Activated CD4-positive, CD25-positive, alpha-beta regulatory T cell treated with anti-CD3 and anti-CD28 coated beads, Interleukin-2, amount 50 U/mL, for 24 hours (primary cell): ENCODE measurements around the gene BMPER.

Experiments
- ATAC-seq, 2 donors: fragments of 150-1000 bp; cut with Tn5 transposase; one replicate each; pipeline ENCODE4 v1.10.0; 2021; ENCODE audit warnings: mild to moderate bottlenecking in 1 of 2, moderate library complexity in 1 of 2

The BMPER gene

DNA sequence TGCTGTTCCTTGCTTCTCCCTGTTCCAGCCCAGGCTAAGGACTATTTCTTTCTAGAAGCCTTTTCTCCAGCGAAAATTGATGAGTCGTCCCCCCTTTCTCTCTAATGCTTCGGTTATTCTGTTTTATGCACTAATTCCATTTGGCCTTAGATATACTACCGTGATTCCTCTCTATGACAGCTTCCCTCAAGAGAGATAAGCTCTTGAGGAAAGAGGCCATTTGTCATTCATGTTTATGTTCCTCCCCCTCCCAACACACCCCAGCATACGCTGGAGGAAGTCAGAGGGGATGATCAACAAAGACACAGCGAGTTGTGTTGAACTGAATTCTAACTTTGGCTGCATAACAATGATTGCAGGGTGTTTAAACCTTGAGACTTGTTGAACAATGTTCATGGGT lies 198.8 kb downstream of the BMPER start:
- no peak for ATAC-seq

DNA sequence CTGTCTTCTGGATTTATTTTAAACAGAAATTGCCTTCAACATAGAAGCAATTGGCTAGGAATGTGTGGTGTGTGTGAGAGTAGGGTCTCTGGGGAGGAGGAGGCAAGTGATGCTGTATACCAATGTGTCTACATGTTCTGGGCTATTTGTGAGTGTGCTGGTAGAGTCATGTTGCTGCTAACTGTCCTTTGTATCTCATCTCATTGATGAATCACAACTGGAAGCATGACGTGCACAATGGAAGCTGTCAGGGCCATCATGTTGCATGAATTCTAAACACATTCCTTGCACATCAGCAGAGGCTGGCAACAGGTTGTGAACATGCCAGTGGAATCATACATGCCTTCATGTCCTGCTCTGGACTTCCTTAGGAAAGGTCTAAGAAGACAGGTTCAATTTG lies 199.7 kb downstream of the BMPER start:
- no peak for ATAC-seq

DNA sequence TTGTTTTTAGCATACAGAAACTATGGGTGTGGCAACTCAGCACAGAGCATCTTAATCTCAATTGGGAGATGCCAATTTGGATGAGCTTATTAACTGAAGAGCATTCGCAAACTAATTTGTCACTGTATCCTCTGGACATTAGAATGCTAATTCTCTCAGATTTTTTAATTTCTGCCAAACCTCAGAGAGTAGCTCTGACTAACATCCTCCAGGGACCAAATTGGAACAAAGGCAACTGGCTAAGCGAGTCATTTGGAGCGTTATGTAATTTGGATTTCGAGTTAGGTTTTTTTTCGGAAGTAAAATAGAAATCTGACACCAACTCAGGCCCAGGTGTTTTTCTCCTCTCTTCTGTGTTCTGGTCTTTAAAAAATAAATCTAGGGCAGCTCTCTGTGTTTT lies 201.9 kb downstream of the BMPER start:
- ATAC-seq, result no peak

DNA sequence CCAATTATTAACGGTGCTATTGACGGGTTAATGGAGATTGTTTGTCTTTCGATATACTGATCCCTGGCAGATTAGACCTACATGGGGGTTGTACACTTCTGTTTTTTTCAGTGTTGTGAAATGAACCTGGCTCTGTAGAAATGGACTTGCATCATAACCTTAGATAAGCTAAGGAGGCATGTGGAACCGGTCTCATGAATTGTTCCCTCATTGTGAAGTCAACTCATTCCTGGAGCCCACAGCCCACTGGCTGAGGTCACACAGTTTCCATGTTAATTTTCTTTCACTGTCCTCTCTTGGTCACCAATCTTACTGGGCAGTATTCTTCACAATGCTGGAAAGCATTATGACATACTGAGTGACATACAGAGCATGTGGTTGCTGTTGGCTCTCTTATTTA lies 202.8 kb downstream of the BMPER start:
- no peak for ATAC-seq

DNA sequence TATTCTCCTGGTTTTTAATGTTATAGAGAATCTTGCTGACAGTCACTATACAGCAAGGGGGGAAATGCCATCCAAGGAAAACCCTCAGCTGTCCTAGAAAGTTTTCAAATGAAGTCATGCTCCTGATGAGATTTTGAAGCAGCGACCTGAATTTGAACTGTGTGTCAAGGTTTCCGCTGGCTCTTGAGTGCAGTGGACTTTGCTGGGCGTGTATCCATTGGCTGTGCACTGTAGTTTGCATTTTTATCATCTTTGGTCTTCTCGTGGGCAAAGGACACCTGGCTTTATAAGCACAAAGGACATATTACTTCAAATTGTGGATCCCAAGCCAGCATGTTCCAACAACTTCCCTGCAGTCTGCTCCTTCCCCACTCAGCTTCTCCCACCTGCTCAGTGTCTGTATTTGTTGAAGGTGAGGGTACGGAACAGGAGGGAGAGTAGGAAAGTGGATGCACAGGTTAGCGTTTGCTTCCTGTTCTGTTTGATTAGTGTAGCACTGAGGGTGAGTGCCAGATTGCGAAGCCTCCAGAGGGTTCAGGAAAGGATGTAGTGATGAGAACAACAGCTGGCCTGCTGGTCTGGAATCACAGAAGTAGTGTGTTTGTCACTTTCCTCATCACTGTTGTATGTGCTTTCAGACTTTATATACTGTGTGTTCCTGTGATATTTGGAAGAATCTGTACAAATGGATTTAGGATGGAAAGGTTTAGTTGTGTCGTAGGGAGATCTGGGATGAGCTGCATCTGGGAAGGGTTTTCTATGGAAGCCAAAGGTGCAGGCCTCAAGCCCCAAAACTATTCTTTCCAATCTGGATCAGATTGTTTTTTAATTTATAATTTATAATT lies 204.8 kb downstream of the BMPER start:
- no peak for ATAC-seq

DNA sequence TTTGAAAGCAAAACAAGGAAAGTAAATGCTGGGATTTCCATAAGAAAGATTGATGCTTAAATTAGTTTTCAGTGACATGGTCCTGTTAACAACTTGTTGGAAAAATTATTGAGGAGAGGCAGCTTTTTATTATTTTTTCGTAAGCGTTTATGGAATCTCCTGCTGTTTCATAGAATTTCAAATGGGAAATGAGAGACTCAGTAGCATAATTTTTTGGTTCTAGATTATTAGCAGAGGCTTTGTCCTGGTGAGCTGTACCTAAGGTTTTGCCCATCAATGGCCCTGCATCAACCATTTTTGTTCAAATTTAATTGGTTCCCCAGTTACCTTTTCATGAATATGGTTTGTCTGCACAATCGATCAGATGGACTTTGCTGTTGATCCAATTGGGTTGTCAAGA lies 205.7 kb downstream of the BMPER start:
- ATAC-seq, result no peak

DNA sequence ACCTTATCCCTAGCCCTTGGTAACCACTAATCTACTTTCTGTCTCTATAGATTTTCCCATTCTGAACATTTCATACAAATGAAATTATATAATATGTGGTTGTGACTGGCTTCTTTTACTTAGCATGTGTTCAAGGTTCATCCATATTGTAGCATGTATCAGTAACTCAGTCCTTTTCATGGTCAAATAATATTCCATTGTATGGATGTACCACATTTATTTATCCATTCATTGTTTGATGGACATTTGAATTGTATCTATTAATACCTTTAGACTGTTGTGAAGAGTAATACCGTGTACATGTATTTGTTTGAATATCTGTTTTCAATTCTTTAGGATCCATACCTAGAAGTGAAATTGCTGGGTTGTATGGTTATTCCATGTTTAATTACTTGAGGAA lies 210.2 kb downstream of the BMPER start:
- no peak for ATAC-seq

DNA sequence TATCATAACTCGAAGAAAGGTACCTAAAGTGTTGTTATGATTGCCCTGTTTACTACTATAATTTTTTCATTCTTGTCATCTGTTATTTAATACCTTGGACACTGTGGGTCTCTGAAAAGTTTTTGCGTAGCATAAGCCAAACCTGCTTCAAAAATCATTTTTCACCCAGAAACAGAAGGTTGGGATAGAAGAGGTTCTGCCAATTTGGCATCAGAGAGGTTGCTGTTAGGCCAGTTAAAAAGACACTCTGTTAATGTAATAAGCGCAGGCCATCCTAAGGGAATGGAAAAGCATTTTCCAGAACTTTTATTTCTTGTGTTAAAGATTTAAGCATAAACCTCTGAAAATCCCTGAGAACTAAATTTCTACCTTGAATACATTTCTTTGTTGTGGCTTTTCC lies 212.2 kb downstream of the BMPER start:
- no peak for ATAC-seq

DNA sequence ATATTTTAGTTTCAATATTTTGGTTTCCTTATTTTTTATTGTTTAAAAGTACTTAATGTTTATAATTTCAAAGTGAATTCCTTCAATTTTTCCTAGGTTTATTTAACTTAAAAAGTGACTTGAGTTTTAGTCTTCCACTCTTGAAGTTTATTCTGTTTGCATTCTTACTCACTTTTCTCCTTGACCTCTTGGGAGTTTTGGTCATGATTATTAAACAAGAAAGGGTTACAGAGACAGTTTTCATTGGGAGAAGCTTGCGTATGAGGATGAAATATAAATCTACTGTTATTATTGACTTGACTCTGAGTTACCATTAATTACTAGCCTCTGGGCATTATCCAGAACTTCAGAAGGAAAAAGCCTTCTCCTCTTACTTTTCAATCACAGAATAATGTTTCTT lies 216.0 kb downstream of the BMPER start:
- ATAC-seq, result no peak

DNA sequence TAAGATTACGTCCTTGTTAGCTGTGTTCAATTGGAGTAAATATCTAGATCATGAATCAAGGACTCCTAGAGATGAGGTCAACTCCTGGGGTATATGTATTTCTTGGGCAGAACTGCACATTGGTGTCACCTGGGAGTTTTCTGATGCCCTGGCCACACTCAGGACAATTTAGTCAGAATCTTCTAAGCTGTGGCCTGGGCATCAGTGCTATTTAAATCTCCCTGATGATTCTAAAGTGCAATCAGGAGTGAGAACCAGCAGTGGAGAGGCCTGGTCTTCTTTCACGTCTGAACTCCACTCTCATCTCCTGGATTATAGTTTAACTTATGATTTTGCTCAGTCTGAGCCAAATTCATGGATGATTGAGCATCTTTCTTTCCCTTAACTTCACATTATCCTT lies 218.0 kb downstream of the BMPER start:
- no peak for ATAC-seq

DNA sequence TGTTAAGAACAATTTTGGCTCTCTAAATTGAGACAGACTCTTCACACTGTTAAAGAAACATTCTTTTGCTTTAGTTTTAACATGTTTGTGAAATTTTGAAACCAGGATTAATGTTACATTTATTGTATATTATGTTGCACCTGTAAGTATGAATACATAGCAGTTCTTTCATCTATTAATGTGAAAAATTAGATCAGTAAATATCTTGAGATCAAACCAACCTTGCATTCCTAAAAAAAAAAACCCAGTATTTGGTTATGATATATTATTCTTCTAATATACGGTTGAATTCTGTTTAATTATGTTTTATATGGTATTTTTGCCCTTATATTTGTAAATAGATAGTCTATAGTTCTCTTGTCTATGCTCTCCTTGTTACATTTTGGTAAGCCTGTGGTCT lies 219.4 kb downstream of the BMPER start:
- ATAC-seq, result no peak

DNA sequence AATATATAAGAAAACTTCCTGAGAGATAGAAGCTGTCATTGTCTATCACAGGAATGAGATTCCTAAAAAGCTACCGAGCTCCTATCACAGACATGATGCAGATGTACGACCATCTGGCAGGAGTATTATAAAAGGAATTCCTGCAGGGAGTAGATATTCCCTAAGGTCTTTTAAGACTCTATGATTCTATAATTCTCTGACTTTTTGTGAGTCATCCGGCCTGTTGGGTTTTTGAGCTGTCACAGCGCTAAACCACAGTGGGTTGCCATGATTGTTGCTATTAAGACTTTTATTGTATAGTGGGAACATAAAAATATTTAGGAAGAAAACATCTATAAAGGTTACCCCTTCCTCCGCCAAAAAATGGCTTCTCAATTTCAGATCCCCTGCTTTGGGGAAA lies 223.4 kb downstream of the BMPER start:
- no peak for ATAC-seq

DNA sequence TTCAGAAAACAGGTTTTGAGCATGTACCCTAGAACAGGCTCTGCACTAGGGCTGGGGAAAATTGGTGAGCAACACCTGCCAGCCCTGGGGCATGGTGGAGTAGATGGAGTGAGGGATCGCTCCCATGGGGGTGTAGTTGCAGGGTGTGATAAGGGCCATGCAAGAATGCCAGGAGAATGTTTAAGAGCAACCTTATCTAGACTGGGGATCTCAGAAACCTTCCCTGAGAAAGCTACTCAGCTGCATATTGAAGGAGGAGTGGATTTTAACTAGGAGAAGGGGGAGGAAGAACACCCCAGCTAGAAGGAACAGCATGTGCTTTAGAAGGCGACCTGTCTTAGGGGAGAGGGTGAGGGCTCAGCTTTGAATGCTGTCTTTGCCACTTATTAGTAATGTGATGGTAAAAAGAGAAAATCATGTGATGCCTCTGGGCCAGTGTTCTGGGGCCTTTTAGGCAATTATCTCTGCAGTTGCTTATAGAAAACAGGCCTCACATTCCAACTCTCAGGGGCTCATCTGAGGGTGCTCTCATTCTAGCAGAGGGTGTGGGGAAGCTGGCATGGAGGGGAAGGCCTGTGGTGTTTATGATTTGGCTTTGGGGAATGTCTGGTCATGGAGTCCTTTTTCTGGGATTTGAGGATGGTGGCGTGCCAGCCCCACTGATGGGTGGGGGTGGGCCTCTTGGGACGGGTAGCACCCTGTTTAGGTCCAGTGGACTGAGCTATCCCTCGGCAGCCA lies 225.4 kb downstream of the BMPER start:
- ATAC-seq, result no peak

DNA sequence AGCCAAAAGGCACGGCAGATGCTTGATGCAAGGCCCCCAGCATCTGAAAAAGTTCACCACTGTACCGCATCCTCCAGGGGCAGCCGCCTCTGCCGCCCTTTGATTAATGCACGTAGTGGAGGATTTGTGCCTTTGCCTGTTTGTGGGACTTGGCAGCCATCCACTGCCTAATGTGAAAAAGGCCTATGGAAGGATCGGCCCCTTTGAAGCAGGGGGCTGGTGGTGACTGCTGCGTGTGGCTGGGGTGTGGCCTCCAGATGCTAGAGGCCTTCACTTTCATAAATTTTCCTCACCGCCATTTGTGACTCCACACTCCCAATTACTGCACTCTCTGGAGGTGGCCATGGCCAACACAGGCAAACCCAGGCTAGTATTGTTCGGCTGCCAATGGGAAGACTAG lies 226.0 kb downstream of the BMPER start:
- no peak for ATAC-seq

DNA sequence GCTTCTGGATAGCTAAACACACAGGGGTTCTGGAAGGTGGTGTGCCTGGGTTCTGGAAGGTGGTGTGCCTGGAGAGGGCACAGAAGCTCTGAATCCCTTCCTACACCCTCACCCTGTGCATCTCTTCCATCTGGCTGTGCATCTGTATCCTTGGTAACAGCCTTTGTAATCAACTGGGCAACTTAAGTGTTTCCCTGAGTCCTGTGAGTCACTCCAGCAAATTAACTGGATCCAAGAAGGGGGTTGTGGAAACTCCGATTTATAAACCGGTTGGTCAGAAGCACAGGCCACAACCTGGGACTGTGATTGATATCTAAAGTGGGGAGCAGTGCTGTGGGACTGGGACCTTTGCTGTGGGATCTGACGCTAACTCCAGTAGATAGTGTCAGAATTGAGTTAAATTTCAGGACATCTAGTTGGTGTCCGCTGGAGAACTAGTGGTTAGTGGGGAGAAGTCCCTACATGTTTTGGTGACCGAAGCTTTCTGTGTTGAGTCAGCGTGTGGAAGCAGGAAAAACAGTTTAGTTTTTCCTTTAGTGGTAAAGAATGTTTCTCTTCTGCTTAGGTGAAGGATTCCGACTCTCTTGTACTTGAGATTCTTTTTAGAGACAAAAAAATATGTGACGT lies 228.1 kb downstream of the BMPER start:
- ATAC-seq, result no peak

DNA sequence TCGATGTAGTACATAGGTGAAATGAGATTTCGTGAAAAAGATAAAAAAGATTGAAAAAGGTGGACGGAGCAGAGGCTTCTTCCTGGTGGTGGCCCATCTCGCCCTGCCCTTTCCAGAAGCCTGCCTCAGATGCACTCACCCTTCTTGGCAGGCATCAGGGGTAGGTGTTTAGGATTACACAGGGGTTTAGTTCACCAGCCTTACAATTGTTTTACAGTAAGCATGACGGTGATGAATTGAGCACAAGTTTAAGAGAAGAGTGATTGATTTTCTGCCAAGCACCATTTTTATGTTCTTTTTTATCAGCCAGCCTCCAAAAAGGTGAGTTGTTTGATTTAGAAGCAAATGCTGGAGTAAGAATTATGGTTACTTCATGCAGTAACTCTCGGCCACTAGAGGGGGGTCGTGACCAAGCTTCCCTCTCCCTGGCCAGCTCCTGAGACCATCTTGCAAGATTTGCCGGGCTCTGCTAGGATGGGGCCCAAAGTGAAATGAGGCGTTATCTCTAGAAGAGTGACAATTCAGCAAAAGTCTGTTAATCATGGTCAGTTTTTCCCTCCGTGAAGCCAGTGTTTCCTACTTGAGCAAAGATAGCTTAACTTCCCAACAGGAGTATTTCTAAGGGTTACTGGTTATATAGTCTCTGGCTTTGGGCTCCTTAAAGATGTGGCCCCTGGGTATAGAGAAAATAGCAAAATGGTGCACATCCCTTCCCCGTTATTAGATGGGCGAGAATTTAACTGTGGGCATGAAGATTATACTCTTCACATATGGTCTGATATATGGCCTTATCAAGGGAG lies 228.8 kb downstream of the BMPER start:
- ATAC-seq, result no peak

DNA sequence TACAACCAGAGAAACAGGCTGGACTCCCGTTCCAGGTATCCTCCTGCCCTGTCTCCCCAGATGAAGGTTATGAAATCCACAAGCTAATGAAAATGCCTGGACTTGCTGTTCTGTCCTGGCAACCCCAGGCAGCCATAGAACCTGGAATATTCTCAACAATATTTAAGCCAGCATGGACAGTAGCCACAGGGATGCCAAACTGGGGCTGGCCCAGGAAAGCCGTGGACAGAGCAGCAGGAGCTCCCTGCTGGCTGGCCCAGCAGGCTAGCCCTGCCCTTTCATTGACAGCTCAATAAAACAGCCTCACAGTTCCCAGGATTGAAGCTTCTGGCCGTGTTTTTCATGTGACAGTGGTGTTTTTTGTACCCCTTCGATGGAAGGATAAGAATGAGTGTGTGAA lies 230.6 kb downstream of the BMPER start:
- ATAC-seq, result no peak

DNA sequence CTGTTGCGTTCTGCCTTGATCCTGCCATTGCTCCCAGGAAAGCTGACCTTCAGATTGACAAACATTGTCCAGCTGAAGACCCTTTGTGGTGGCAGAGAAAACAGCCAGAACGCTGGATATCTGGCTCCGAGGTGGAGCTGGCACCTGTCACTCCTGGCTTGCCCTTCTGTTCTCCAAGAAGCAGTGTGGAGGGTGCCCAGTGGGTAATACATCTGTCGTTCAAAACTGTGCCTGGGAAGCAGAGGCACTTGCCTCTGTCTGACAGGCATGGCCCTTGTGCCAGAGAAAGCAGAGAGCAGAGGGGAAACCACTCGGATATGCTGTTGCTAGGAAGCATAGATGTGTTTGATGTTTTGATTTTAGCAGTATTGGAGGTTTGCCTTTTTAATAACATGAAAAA lies 231.4 kb downstream of the BMPER start:
- ATAC-seq, result no peak

DNA sequence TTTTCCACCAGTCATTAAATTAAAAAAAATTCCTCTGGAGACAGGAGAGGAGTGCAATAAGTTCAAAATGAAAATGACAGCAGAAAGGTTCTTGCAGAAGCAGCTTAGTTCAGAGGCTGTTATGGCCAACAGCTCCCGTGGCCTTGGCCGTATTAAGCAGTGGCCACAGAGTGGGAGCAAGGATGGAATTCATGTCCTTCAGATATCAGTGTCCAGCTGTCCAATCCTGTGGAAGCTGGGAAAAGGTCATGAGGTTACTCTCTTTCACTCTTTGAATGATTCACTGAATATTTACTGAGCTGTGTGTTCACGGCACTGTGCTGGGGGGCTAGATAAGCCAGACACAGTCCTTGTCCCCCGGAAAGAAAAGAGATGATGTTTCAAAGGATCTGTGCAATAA lies 231.8 kb downstream of the BMPER start:
- no peak for ATAC-seq

DNA sequence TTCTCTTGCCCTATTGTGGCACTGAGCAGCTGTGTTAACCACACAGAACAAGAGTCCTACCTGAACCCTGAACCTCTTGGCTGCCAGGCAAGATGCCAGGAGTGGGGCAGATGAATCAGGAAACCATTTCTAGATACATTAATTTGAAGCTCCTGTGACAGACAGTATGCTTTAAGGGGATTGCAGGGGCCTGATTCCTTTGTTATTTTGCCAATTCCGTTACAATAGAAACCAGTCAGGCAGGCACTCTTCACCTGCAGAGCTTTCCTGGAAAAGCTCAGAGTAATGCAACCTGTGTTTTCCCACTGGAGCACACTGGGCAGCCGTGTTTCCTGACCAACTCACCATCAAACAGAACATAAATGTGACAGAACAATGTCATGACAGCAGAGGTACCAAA lies 233.1 kb downstream of the BMPER start:
- no peak for ATAC-seq

DNA sequence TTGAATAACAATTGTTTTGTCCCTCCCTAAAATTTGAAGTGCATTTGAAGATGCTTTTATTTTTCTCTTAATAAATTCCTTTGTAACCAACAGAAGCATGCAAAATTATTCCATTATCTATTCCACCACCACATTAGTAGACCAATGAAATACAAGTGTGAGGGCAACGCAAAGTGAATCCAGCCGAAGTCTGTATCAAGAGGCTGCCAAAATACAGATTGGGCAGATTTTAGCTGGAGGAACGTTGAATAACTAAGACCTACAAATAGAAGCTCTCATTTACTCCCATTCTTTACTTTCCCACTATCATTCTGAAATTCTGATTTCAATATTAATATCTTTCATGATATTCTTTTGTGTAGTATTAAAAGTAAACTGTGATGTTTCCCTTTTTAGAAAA lies 233.7 kb downstream of the BMPER start:
- no peak for ATAC-seq

DNA sequence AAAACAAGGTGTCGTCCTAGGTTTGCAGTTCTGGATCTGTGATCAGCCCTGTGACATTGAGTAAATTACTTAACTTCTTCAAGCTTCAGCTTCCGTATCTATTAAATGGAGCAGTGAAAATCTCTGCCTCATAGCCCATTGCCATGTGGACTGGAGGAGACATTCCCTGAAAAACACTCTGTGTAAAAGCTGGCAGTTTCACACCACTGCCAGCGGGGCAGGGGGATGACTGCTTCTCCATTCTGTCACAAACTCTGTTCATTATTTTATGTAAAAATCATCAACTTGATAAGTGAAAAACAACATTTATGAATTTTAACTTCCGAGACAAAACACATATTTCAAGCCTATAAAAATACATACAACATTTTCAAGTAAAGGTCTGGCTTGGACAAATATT lies 234.7 kb downstream of the BMPER start:
- no peak for ATAC-seq

DNA sequence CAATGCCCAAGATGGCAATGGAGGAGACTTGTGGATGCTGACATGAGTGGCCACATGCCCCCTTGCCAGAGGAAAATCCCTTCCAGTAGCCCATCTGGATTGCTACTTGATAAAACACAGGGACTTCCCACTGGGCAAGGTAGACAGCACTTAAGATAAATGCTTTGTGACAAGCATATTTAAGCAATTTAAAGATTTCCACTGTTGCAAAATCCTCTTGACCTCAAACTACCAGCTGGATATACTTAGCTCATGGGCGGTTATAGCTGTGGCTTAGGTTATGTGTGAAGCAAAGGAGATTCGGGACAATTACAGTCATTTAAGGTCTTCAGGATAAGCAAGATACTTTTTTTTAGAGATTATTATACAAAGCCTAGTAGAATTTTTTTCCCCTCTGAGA lies 238.1 kb downstream of the BMPER start:
- ATAC-seq, result no peak
